Stimulated activated naive B cell treated with anti-CD40 and anti-IgM and Interleukin-4, amounts not matched to agents 10 μg/mL and 1 μg/mL and 100 μg/mL, for 72 hours (primary cell): Measurements from ENCODE around the gene ITPKC.
A peak's percentile ranks its signal among the peaks of the same experiment; 100 is the strongest.
"Not testable (repeated sequence)": the region's sequence is repeated elsewhere in the genome, so short reads cannot be mapped to it uniquely, and the experiment has no call there.

Experiments
- ATAC-seq, 2 donors: fragments of 150-1000 bp; cut with Tn5 transposase; replicated peaks; 2 replicates each; pipeline ENCODE4 v1.10.0; 2021; ENCODE audit warnings: moderate library complexity in 1 of 2
- DNase-seq: peaks from one replicate; pipeline ENCODE4 v3.0.0; 2021
- H3K27ac Mint-ChIP-seq: one replicate; pipeline ENCODE4 v1.8.0; 2022; ENCODE audit warnings: mild to moderate bottlenecking, mixed read lengths
- H3K27me3 Mint-ChIP-seq, 2 donors: one replicate each; pipeline ENCODE4 v1.8.0; 2022; ENCODE audit warnings: mixed read lengths in 2 of 2
- H3K36me3 Mint-ChIP-seq, 2 donors: one replicate each; pipeline ENCODE4 v1.8.0; 2022; ENCODE audit warnings: mixed read lengths in 2 of 2, mild to moderate bottlenecking in 1 of 2
- H3K4me1 Mint-ChIP-seq, 2 donors: one replicate each; pipeline ENCODE4 v1.8.0; 2022; ENCODE audit warnings: mixed read lengths in 2 of 2, mild to moderate bottlenecking in 1 of 2
- H3K4me3 Mint-ChIP-seq, 2 donors: one replicate each; pipeline ENCODE4 v1.8.0; 2022; ENCODE audit warnings: mild to moderate bottlenecking in 2 of 2, mixed read lengths in 2 of 2, moderate library complexity in 1 of 2
- H3K9me3 Mint-ChIP-seq, 2 donors: one replicate each; pipeline ENCODE4 v1.8.0; 2022; ENCODE audit warnings: mixed read lengths in 2 of 2, mild to moderate bottlenecking in 1 of 2

Gene ITPKC

DNA sequence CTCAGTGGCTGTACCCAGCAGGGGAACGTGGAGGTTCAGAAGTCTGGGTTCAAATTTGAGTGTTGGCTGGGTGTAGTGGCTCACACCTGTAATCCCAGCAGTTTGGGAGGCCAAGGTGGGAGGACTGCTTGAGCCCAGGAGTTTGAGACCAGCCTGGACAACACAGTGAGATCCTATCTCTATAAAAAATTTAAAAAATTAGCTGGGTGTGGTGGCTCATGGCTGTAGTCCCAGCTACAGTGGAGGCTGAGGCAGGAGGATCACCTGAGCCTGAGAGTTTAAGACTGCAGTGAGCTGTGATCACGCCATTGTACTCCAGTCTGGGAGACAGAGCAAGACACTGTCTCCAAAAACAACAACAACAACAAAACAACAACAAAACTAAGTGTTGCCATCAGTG lies 67.2 kb downstream of the ITPKC start:
- not testable (repeated sequence) for H3K27me3 Mint-ChIP-seq, ATAC-seq, H3K27ac Mint-ChIP-seq, DNase-seq, H3K4me3 Mint-ChIP-seq, H3K9me3 Mint-ChIP-seq
- Mint-ChIP-seq H3K4me1 (peaks cover 33 to 59% of the 10 kb centered on the region in 2 donors), H3K36me3 (peaks cover 53 to 74% of the 10 kb centered on the region in 2 donors)

DNA sequence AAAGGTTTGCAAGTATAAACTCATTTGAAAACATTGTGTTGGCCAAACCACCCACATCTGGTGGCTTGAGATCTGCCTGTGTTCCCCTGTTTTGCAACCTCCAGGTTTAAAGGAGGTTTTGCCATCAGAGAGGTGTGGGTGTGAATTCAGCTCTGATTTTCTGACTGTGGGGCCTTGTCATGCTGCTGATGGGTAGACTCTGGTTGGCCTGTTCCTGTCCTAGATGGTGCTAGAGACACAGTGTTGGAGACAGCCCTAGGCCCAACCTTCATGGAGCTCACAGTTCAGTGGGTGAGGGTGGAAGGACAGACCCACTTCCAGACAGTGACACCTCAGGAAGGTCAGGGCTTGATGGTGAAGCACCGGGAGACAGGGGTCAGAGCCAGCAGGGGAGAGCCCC lies 68.6 kb downstream of the ITPKC start:
- no peak overlapping the region for H3K4me3 Mint-ChIP-seq
- DNase-seq (no peak), ATAC-seq (no peak)
- peaks cover 29 to 55% of the 10 kb centered on the region in 2 donors for H3K4me1 Mint-ChIP-seq
- peaks cover 53 to 74% of the 10 kb centered on the region in 2 donors for H3K36me3 Mint-ChIP-seq
- peak overlapping the region; percentile 67 for H3K27ac Mint-ChIP-seq
- no peaks in the 10 kb centered on the region for H3K9me3 Mint-ChIP-seq
- H3K27me3 Mint-ChIP-seq = no peaks in the 10 kb centered on the region

DNA sequence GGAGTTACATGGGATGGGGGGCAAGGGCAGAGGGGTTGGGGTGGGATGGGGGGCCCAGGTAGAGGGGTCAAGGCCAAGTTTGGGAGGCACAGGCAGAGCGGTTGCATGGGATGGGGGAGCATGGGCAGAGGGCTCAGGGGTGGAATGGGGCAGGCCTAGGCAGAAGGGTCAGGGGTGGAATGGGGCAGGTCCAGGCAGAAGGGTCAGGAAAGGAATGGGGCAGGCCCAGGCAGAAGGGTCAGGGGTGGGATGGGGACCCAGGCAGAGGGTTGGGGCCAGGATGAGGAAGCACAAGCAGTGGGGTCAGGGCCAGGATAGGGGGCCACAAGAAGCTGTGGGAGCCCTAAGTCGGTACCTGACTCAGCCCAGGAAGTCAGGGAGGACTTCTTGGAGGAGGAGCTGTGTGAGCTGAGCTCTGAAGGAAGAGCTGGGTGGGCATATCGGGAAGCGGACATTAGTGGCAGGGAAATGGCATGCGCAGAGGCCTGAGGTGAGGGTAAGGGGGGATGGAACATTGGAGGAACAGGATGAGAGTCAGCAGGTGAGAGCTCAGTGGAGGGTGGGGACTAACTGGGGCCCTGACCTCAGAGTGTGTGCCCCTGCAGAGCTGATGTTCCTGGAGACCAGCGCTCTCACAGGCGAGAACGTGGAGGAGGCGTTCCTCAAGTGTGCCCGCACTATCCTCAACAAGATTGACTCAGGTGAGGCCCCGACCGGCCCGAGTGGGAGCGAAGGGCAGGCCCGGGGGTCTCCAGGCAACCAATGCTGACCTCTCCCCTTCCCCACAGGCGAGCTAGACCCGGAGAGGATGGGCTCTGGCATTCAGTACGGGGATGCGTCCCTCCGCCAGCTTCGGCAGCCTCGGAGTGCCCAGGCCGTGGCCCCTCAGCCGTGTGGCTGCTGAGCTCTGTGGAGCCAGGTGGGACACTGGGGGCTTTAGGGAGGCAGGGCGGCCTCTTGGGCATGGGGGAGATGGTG lies 69.4 kb downstream of the ITPKC start:
- no peaks in the 10 kb centered on the region for H3K27me3 Mint-ChIP-seq
- peaks cover 52 to 71% of the 10 kb centered on the region in 2 donors for H3K36me3 Mint-ChIP-seq
- H3K27ac Mint-ChIP-seq = peak overlapping the region; percentile 47
- no peak overlapping the region for H3K4me3 Mint-ChIP-seq
- H3K4me1 Mint-ChIP-seq = peaks cover 27 to 51% of the 10 kb centered on the region in 2 donors
- DNase-seq = no peak
- ATAC-seq = no peak
- H3K9me3 Mint-ChIP-seq = no peaks in the 10 kb centered on the region
